H1 (cell line): Measurements from ENCODE around the gene SLC7A7. TPM values are rescaled to one million over a fixed set of nuclear protein-coding genes. Genes with fewer than 3 reads are reported as not detected.

Source experiments
- CTCF ChIA-PET: fragments of 300-600 bp; sonication (Branson Sonifier 250); formaldehyde crosslinking; loops from one replicate; lab custom pipeline; 2021; ENCODE audit not compliant: partially characterized antibody; lab: Charles Lee
- POLR2A ChIA-PET: fragments of 300-600 bp; sonication (Branson Sonifier 250); formaldehyde crosslinking; loops from one replicate; lab custom pipeline; 2021; ENCODE audit warnings: inconsistent platforms; ENCODE audit not compliant: partially characterized antibody; lab: Charles Lee
- DNase-seq, 2 experiments: peaks; one replicate each; pipeline versions ENCODE4 v3.0.0 to v3.0.0-alpha.2; 2010 to 2022; ENCODE audit warnings: low spot score in 2 of 2, low read depth in 1 of 2, mixed read lengths in 1 of 2
- FAIRE-seq: peaks from 2 replicates; lab custom pipeline; 2011; peaks lifted over from hg19 to GRCh38; lab: Jason Lieb, UNC
- H2AFZ ChIP-seq: 2 replicates; pipeline ENCODE4 v1.8.1; 2012; ENCODE audit warnings: low read length, inconsistent platforms
- H2AK5ac ChIP-seq: 2 replicates; pipeline ENCODE4 v1.6.1; 2013; ENCODE audit warnings: low read depth, low read length
- H2BK120ac ChIP-seq: replicated peaks from 2 replicates; pipeline ENCODE3; 2013; ENCODE audit warnings: low read depth, low read length, inconsistent platforms
- H2BK12ac ChIP-seq: 2 replicates; pipeline ENCODE4 v1.6.1; 2013; ENCODE audit warnings: low read depth, low read length
- H2BK15ac ChIP-seq: 2 replicates; pipeline ENCODE4 v1.6.1; 2013; ENCODE audit warnings: low read length
- H2BK20ac ChIP-seq: 2 replicates; pipeline ENCODE4 v1.6.1; 2013; ENCODE audit warnings: low read length
- H2BK5ac ChIP-seq: 2 replicates; pipeline ENCODE4 v1.6.1; 2013; ENCODE audit warnings: low read depth, low read length
- H3K14ac ChIP-seq: 2 replicates; pipeline ENCODE4 v1.6.1; 2013; ENCODE audit warnings: inconsistent platforms; ENCODE audit not compliant: insufficient read length
- H3K18ac ChIP-seq: 2 replicates; pipeline ENCODE4 v1.6.1; 2013; ENCODE audit warnings: low read length; ENCODE audit errors: extremely low read depth
- H3K23ac ChIP-seq: 2 replicates; pipeline ENCODE4 v1.6.1; 2013; ENCODE audit warnings: inconsistent platforms; ENCODE audit not compliant: insufficient read length
- H3K23me2 ChIP-seq: 2 replicates; pipeline ENCODE4 v1.6.1; 2013; ENCODE audit warnings: low read depth, low read length
- H3K27ac ChIP-seq: 2 replicates; pipeline ENCODE4 v1.6.1; 2011; ENCODE audit warnings: low read depth, low read length, inconsistent platforms
- H3K27me3 ChIP-seq, 4 experiments: replicated peaks in 1 of 4; 1 replicate in 1 of 4; 2 replicates in 3 of 4; pipeline versions ENCODE4 v1.6.1 to v1.8.1; 2011 to 2013; ENCODE audit warnings: low read length in 3 of 4, mild to moderate bottlenecking in 3 of 4, inconsistent platforms in 2 of 4, mixed read lengths in 2 of 4, moderate library complexity in 1 of 4; ENCODE audit not compliant: control insufficient read depth in 3 of 4, insufficient read depth in 3 of 4; ENCODE audit errors: extremely low read depth in 1 of 4
- H3K36me3 ChIP-seq, 4 experiments: 2 replicates each; pipeline versions ENCODE4 v1.6.1 to v1.8.1; 2011 to 2013; ENCODE audit warnings: mild to moderate bottlenecking in 4 of 4, low read length in 3 of 4, moderate library complexity in 2 of 4, control low read depth in 1 of 4, inconsistent platforms in 1 of 4; ENCODE audit not compliant: insufficient read depth in 4 of 4, control insufficient read depth in 2 of 4
- H3K4ac ChIP-seq: replicated peaks from 2 replicates; pipeline ENCODE3; 2013; ENCODE audit warnings: low read length, low read depth, mixed read lengths, inconsistent platforms; ENCODE audit not compliant: insufficient read length
- H3K4me1 ChIP-seq, 4 experiments: replicated peaks in 1 of 4; 1 replicate in 1 of 4; 2 replicates in 3 of 4; pipeline versions ENCODE4 v1.6.1 to v1.8.1; 2011 to 2013; ENCODE audit warnings: low read length in 3 of 4, inconsistent platforms in 2 of 4, mixed read lengths in 1 of 4; ENCODE audit not compliant: insufficient read depth in 4 of 4, control insufficient read depth in 3 of 4
- H3K4me2 ChIP-seq, 2 experiments: 2 replicates each; pipeline versions ENCODE4 v1.6.1 to v1.8.1; 2011 to 2013; ENCODE audit warnings: low read depth in 2 of 2, low read length in 2 of 2, control low read depth in 1 of 2, inconsistent platforms in 1 of 2, mild to moderate bottlenecking in 1 of 2; ENCODE audit not compliant: insufficient read depth in 1 of 2
- H3K4me3 ChIP-seq, 4 experiments: fragments of 200-600, 300-600 bp in 1 of 4; sonication (generic), shearing (Covaris generic), sonication (Bioruptor Twin) in 1 of 4; 2 replicates each; pipeline versions ENCODE4 v1.5.1 to v1.8.1; 2011 to 2016; ENCODE audit warnings: low read length in 4 of 4, low read depth in 3 of 4, control low read depth in 2 of 4, inconsistent platforms in 2 of 4, mild to moderate bottlenecking in 2 of 4, mixed read lengths in 1 of 4, moderate library complexity in 1 of 4; ENCODE audit not compliant: insufficient read depth in 2 of 4; ENCODE audit errors: extremely low read depth in 1 of 4
- H3K56ac ChIP-seq: replicated peaks from 2 replicates; pipeline ENCODE3; 2013; ENCODE audit warnings: low read depth, mild to moderate bottlenecking, mixed read lengths, low read length, inconsistent platforms; ENCODE audit not compliant: insufficient read length
- H3K79me1 ChIP-seq: 2 replicates; pipeline ENCODE4 v1.6.1; 2013; ENCODE audit warnings: low read depth, low read length, control low read depth
- H3K79me2 ChIP-seq, 2 experiments: 2 replicates each; pipeline versions ENCODE4 v1.6.1 to v1.8.1; 2012 to 2013; ENCODE audit warnings: low read length in 2 of 2, mild to moderate bottlenecking in 2 of 2, inconsistent platforms in 1 of 2; ENCODE audit not compliant: insufficient read depth in 2 of 2, control insufficient read depth in 1 of 2
- H3K9ac ChIP-seq, 4 experiments: replicated peaks in 1 of 4; 1 replicate in 1 of 4; 2 replicates in 3 of 4; pipeline versions ENCODE4 v1.6.1 to v1.8.1; 2011 to 2013; ENCODE audit warnings: low read depth in 3 of 4, low read length in 3 of 4, control low read depth in 2 of 4, mild to moderate bottlenecking in 2 of 4, moderate library complexity in 2 of 4, inconsistent platforms in 1 of 4; ENCODE audit errors: extremely low read depth in 1 of 4
- H3K9me3 ChIP-seq, 2 experiments: 2 replicates each; pipeline versions ENCODE4 v1.6.1 to v1.8.1; 2012 to 2013; ENCODE audit warnings: mild to moderate bottlenecking in 2 of 2, moderate library complexity in 2 of 2, control low read depth in 1 of 2, inconsistent platforms in 1 of 2, low read depth in 1 of 2, low read length in 1 of 2, mixed read lengths in 1 of 2; ENCODE audit not compliant: insufficient read depth in 2 of 2
- H4K20me1 ChIP-seq, 2 experiments: replicated peaks in 1 of 2; 2 replicates each; pipeline versions ENCODE3 to v1.8.1; 2011 to 2013; ENCODE audit warnings: inconsistent platforms in 2 of 2, low read length in 2 of 2, mild to moderate bottlenecking in 1 of 2; ENCODE audit not compliant: insufficient read depth in 2 of 2, control insufficient read depth in 1 of 2
- H4K5ac ChIP-seq: 2 replicates; pipeline ENCODE4 v1.6.1; 2013; ENCODE audit warnings: low read length, low read depth, mixed read lengths, inconsistent platforms; ENCODE audit not compliant: insufficient read length
- H4K8ac ChIP-seq: 2 replicates; pipeline ENCODE4 v1.8.0; 2013; ENCODE audit warnings: mild to moderate bottlenecking, moderate library complexity, low read length, inconsistent platforms; ENCODE audit not compliant: insufficient read depth; ENCODE audit errors: extremely low read depth
- H4K91ac ChIP-seq: replicated peaks from 2 replicates; pipeline ENCODE3; 2013; ENCODE audit warnings: low read length, mixed read lengths, inconsistent platforms; ENCODE audit not compliant: insufficient read length
- CBX8 ChIP-seq: fragments of 300-800, 300-1000 bp; sonication (generic); IDR thresholded peaks from 2 replicates; pipeline ENCODE4 v1.7.1; 2016; ENCODE audit warnings: low read depth, low read length, borderline replicate concordance
- CREB1 ChIP-seq: IDR thresholded peaks from 2 replicates; pipeline ENCODE4 v1.6.1; 2012; ENCODE audit warnings: inconsistent platforms
- E2F6 ChIP-seq: IDR thresholded peaks from 2 replicates; pipeline ENCODE4 v1.6.1; 2012; ENCODE audit warnings: inconsistent platforms
- EGR1 ChIP-seq: IDR thresholded peaks from 2 replicates; pipeline ENCODE4 v1.6.1; 2011; ENCODE audit warnings: low read depth, low read length, borderline replicate concordance
- JUN ChIP-seq: IDR thresholded peaks from 2 replicates; pipeline ENCODE4 v1.6.1; 2011; ENCODE audit warnings: low read depth, mild to moderate bottlenecking, improper control_type of control experiment, low read length
- KDM4A ChIP-seq: IDR thresholded peaks from one replicate; pipeline ENCODE4 v1.7.1; 2012; ENCODE audit warnings: low read depth, mild to moderate bottlenecking, moderate library complexity, low read length, inconsistent platforms; ENCODE audit not compliant: severe bottlenecking
- MAFK ChIP-seq: IDR thresholded peaks from 2 replicates; pipeline ENCODE4 v1.6.1; 2012; ENCODE audit warnings: low read depth, mild to moderate bottlenecking, improper control_type of control experiment, low read length
- POU5F1 ChIP-seq: IDR thresholded peaks from 2 replicates; pipeline ENCODE4 v1.6.1; 2011; ENCODE audit warnings: low read depth, mild to moderate bottlenecking, low read length, moderate library complexity
- RFX5 ChIP-seq: IDR thresholded peaks from 2 replicates; pipeline ENCODE4 v1.6.1; 2011; ENCODE audit warnings: low read depth, low read length, improper control_type of control experiment, borderline replicate concordance
- RNF2 ChIP-seq: fragments of 200-900, 300-1000 bp; sonication (generic); IDR thresholded peaks from 2 replicates; pipeline ENCODE4 v1.7.1; 2016; ENCODE audit warnings: borderline replicate concordance, low read depth, mild to moderate bottlenecking, antibody characterized with exemption, low read length; ENCODE audit not compliant: poor library complexity, severe bottlenecking; ENCODE audit errors: missing control alignments
- RXRA ChIP-seq: IDR thresholded peaks from 2 replicates; pipeline ENCODE4 v1.6.1; 2011; ENCODE audit warnings: low read depth, mild to moderate bottlenecking, low read length, moderate library complexity; ENCODE audit not compliant: insufficient read depth
- SIRT6 ChIP-seq: IDR thresholded peaks from one replicate; pipeline ENCODE4 v1.7.1; 2012; ENCODE audit warnings: low read length, inconsistent platforms
- SP4 ChIP-seq: IDR thresholded peaks from 2 replicates; pipeline ENCODE4 v1.6.1; 2012; ENCODE audit warnings: low read length, inconsistent platforms
- TAF1 ChIP-seq: IDR thresholded peaks from 2 replicates; pipeline ENCODE4 v1.6.1; 2011; ENCODE audit warnings: mild to moderate bottlenecking, low read depth, low read length
- WGBS, 2 experiments: shearing (Covaris generic) in 1 of 2; methylation state at CpG; one replicate each; pipeline versions ENCODE4 v1.1.6 to v1.1.7; 2013 to 2015; ENCODE audit warnings: low lambda C conversion rate in 2 of 2, mixed read lengths in 2 of 2, inconsistent platforms in 1 of 2, low coverage in 1 of 2, missing lambda C conversion rate in 1 of 2; ENCODE audit not compliant: insufficient replicate concordance in 2 of 2, insufficient coverage in 1 of 2, insufficient read length in 1 of 2; ENCODE audit errors: extremely low coverage in 1 of 2, missing lambda C conversion rate in 1 of 2; 5-methylcytosine and 5-hydroxymethylcytosine counted together
- polyA plus RNA-seq, 7 experiments: library from polyadenylated mRNA; depleted of rRNA in 3 of 7; stranded (reverse) in 5 of 7; unstranded in 2 of 7; fragments of >200 nt in 5 of 7; fragments of 200-250 nt in 2 of 7; gene quantifications; 1 replicate in 5 of 7; 2 replicates in 1 of 7; 4 replicates in 1 of 7; pipeline versions ENCODE4 v1.2.1 to v1.2.3, GENCODE V29; 2011 to 2013; ENCODE audit warnings: missing spikeins in 2 of 7, mixed read lengths in 2 of 7
- total RNA-seq: library from RNA; stranded (reverse); fragmentation: NEBNext Ultra II Directional; extraction: Animal tissue kit (Norgen Biotek cat#: 25700); gene quantifications from 2 replicates; pipeline ENCODE4 v1.2.1, GENCODE V29; 2021

Gene SLC7A7
- total and polyA plus RNA-seq, 2 of the 8 experiments (the other 6 are each of a cell fraction or from before 2014, with no cell fraction given): 5.8 to 14.9 TPM

GRCh38 chr14:22856428-22856827, 41.2 kb upstream of the SLC7A7 start:
- no peak overlapping the region for H2AK5ac ChIP-seq
- POLR2A ChIA-PET: interaction anchor here (10.0 to 13.9 kb wide), 2 partner anchors 23 to 34 kb away, joined by 85 to 203 read pairs; partner anchors contain the start of genes MMP14 and MRPL52
- no peak overlapping the region for H3K27ac ChIP-seq
- CTCF ChIA-PET: interaction anchor here (1.2 to 56.0 kb wide), 4 partner anchors 9 to 335 kb away, joined by 3 to 1562 read pairs (median 24); partner anchors contain the start of genes LRP10, MMP14, MRPL52 and SLC7A7
- H3K27me3 ChIP-seq: no peaks in the 10 kb centered on the region
- no peak overlapping the region for H4K8ac ChIP-seq
- WGBS, 2 experiments: 94% methylated on average over 5 of the region's 5 CpGs; no CpG with 5 or more reads in 1 of the 2 experiments
- no peaks in the 10 kb centered on the region for H3K36me3 ChIP-seq
- no peak overlapping the region for H3K4me2 ChIP-seq
- no peaks in the 10 kb centered on the region; a peak in 1 of 4 replicates for H3K9me3 ChIP-seq
- H4K91ac ChIP-seq: no peak overlapping the region
- no peak overlapping the region for H3K18ac ChIP-seq
- no peak overlapping the region for H2BK20ac ChIP-seq
- H2BK12ac ChIP-seq: no peak overlapping the region
- peaks cover 2% of the 10 kb centered on the region; the same call in 1 of the 2 replicates for H3K23me2 ChIP-seq
- no peak overlapping the region for H2BK120ac ChIP-seq
- H3K14ac ChIP-seq: no peak overlapping the region
- no peak overlapping the region for H2BK15ac ChIP-seq
- peaks cover 0 to 3% (median 1%) of the 10 kb centered on the region in 4 experiments; a peak in 4 of 7 replicates for H3K4me1 ChIP-seq
- no peak for FAIRE-seq
- no peak overlapping the region for H4K5ac ChIP-seq
- H4K20me1 ChIP-seq: no peaks in the 10 kb centered on the region
- H2AFZ ChIP-seq: no peak overlapping the region
- no peak for DNase-seq
- H3K56ac ChIP-seq: no peak overlapping the region
- no peak overlapping the region for H3K23ac ChIP-seq
- no peak overlapping the region for H3K4ac ChIP-seq
- no peak overlapping the region for H3K4me3 ChIP-seq
- no peak overlapping the region for H2BK5ac ChIP-seq
- H3K9ac ChIP-seq: no peak overlapping the region
- no peaks in the 10 kb centered on the region for H3K79me2 ChIP-seq
- no peaks in the 10 kb centered on the region for H3K79me1 ChIP-seq
- TF ChIP-seq TAF1: no peak
- TF ChIP-seq CREB1: no peak
- no peak for TF ChIP-seq CBX8
- TF ChIP-seq EGR1: no peak
- TF ChIP-seq KDM4A: no peak
- no peak for TF ChIP-seq SIRT6
- TF ChIP-seq POU5F1: no peak
- TF ChIP-seq SP4: no peak
- TF ChIP-seq JUN: no peak
- TF ChIP-seq RFX5: no peak
- TF ChIP-seq E2F6: no peak
- no peak for TF ChIP-seq RXRA
- no peak for TF ChIP-seq RNF2
- no peak for TF ChIP-seq MAFK
